ENCODE measurements around the gene PRPF19. TPM values are rescaled to one million over a fixed set of nuclear protein-coding genes. Genes with fewer than 3 reads are reported as not detected.

PRPF19 gene
- total RNA-seq, 6 donors from 2014 or later = 10.5 to 72.8 (median 55.1) TPM

DNA sequence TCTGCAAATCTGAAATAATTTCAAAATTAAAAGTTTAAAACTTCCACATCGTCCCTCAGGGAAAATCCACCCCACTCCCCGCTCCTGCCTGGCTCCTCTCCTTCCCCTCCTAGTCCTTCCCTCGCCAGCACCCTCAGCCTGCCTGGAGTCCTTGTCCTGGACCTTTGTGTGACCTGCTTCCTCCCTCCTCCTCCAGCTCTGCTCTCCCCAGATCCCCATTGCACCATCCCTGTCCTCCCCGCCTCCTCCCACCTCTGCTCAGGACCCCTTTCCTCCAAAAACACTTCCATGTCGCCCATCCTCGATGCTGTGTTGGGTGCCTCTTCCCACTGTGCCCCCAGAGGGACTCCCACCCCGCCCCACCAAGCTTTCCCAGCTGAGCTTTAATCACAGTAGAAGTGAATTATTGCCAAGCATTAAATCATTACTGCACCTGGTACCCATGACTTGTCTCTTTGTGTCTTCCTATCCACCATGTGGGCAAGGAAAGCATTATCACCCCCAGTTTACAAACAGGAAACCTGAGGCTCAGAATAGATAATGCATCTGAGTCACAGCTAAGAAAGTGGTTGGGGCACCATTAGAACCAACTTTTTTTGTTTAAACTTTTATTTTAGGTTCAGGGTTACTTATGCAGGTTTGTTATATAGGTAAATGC, 41.4 kb downstream of the PRPF19 start:
- WGBS, 2 donors = 76 to 79% methylated on average over 7 of the region's 7 CpGs
- no peak for TF ChIP-seq EP300 (IDR thresholded peaks at IDR 0.05)
- TF ChIP-seq, protein P1, sequence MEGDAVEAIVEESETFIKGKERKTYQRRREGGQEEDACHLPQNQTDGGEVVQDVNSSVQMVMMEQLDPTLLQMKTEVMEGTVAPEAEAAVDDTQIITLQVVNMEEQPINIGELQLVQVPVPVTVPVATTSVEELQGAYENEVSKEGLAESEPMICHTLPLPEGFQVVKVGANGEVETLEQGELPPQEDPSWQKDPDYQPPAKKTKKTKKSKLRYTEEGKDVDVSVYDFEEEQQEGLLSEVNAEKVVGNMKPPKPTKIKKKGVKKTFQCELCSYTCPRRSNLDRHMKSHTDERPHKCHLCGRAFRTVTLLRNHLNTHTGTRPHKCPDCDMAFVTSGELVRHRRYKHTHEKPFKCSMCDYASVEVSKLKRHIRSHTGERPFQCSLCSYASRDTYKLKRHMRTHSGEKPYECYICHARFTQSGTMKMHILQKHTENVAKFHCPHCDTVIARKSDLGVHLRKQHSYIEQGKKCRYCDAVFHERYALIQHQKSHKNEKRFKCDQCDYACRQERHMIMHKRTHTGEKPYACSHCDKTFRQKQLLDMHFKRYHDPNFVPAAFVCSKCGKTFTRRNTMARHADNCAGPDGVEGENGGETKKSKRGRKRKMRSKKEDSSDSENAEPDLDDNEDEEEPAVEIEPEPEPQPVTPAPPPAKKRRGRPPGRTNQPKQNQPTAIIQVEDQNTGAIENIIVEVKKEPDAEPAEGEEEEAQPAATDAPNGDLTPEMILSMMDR (IDR thresholded peaks at IDR 0.05) = no peak
- TF ChIP-seq POLR2A (IDR thresholded peaks at IDR 0.05) = no peak
- no peak for TF ChIP-seq POLR2AphosphoS5 (IDR thresholded peaks at IDR 0.05)
- ATAC-seq (ENCODE audit: low FRiP score in 2 of 2) = no peak
- H3K27ac ChIP-seq = no peak overlapping the region
- no peaks in the 10 kb centered on the region for H3K36me3 ChIP-seq
- peak in 1 of 2 donors; percentile 10 for DNase-seq
- no peaks in the 10 kb centered on the region for H3K4me1 ChIP-seq
- H3K27me3 ChIP-seq = no peaks in the 10 kb centered on the region
- H3K4me3 ChIP-seq = no peak overlapping the region
- H3K9me3 ChIP-seq = no peaks in the 10 kb centered on the region

DNA sequence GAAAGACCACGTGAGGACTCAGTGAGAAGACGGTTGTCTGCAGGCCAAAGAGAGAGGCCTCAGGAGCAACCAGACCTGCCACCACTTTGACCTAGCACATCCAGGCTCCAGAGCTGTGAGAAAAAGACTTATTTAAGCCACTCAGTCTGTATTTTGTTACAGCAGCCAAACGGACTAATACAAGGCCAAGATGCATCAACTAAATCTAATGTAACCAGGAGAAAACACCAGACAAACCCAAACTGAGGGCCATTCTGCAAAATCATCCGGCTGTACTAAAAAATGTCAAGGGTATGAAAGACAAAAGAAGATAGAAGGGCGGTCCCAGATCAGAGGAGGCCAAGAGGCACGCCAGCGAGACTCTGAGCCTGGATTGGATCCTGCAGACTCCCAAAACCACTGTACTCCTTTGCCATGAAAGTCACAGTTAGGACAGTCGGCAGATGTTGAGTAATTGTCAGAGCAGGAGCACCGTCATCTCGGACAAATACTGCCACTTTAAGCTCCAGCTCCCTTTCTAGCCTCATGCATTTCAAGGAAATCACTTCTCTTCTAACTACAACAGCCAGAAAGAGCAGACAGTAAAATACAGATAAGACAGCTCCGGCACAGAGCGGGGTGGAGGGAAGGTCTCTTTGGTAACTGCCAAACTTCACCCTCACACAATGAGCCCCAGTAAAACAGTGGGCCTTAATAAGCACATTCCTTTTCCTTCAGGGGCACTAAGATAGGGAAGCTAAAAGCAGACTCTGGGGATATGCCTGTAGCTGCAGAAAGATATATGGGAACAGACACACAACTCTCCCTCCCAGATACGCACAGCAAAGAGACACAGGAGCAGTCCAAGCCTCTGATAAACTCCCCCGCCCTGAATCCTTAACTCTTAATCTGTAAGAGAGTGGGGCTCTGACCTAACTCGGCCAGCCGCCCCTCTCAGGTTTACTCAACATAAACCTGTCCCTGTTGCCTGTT, 42.5 kb downstream of the PRPF19 start:
- H3K4me1 ChIP-seq = no peaks in the 10 kb centered on the region
- H3K9me3 ChIP-seq = no peaks in the 10 kb centered on the region
- H3K27ac ChIP-seq = no peak overlapping the region
- H3K27me3 ChIP-seq = no peaks in the 10 kb centered on the region
- TF ChIP-seq POLR2A (IDR thresholded peaks at IDR 0.05) = no peak
- TF ChIP-seq EP300 (IDR thresholded peaks at IDR 0.05) = no peak
- TF ChIP-seq, protein P1 (IDR thresholded peaks at IDR 0.05) = no peak
- no peak for TF ChIP-seq POLR2AphosphoS5 (IDR thresholded peaks at IDR 0.05)
- ATAC-seq (ENCODE audit: low FRiP score in 2 of 2) (peak in 1 of 2 donors; percentile 45), DNase-seq (peak in 1 of 2 donors; percentile 10)
- no peaks in the 10 kb centered on the region for H3K36me3 ChIP-seq
- no peak overlapping the region for H3K4me3 ChIP-seq
- WGBS, 2 donors = 78 to 81% methylated on average over 16 of the region's 16 CpGs

DNA sequence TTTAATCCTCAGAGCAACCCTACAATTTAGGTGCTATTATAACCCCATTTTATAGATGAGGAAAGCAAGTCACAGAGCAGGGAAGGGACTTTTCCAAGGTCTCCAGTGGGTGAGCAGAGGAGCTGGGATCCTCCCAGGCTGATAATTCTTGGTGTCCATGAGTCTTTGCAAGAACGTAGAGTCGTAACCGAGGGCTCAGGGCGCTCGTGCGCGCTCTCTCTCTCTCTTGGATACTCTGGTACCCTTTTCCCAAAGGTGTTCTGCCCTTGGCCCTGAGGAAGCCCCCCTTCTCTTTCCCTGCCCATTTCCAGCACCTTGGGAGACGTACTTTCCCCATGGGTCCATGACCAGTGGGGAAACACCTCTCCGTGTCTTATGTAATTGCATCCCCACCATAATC, 44.2 kb downstream of the PRPF19 start:
- 87 to 92% methylated on average over 9 of the region's 9 CpGs for WGBS, 2 donors
- Histone ChIP-seq H3K4me1 (no peaks in the 10 kb centered on the region), H3K4me3 (no peak overlapping the region), H3K27ac (no peak overlapping the region), H3K27me3 (no peaks in the 10 kb centered on the region), H3K36me3 (no peaks in the 10 kb centered on the region), H3K9me3 (no peaks in the 10 kb centered on the region)
- peak in 1 of 2 donors; percentile 1 for DNase-seq
- TF ChIP-seq POLR2AphosphoS5 (IDR thresholded peaks at IDR 0.05) (no peak), EP300 (IDR thresholded peaks at IDR 0.05) (no peak), POLR2A (IDR thresholded peaks at IDR 0.05) (no peak)
- TF ChIP-seq, protein P1 (IDR thresholded peaks at IDR 0.05) = no peak
- no peak for ATAC-seq (ENCODE audit: low FRiP score in 2 of 2)

DNA sequence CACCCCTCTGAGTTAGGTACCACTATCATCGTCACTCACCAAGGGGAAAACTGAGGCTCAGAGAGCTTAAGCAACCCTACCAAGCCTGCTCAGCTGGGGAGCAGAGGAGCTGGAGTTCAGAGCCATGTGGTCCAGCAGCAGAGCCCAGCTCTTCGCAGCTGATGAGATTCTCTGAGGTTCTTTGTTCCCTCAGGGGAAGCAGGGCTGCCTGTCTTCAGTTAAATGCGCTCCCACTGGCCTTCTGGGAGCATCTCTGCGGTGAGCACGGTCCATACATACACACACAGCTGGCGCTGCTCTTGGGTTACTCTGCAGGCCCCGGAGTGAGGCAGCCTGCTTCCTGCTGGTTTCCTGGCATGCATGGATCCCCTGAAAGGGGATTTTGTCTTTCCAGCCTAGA, 45.4 kb downstream of the PRPF19 start:
- no peaks in the 10 kb centered on the region for H3K27me3 ChIP-seq
- TF ChIP-seq POLR2A (IDR thresholded peaks at IDR 0.05) = no peak
- WGBS, 2 donors = 60 to 64% methylated on average over 2 to 7 of the region's 7 CpGs
- H3K9me3 ChIP-seq = no peaks in the 10 kb centered on the region
- no peak overlapping the region for H3K27ac ChIP-seq
- no peaks in the 10 kb centered on the region for H3K36me3 ChIP-seq
- ATAC-seq (ENCODE audit: low FRiP score in 2 of 2) = no peak
- no peak overlapping the region for H3K4me3 ChIP-seq
- H3K4me1 ChIP-seq = no peaks in the 10 kb centered on the region
- no peak for DNase-seq

DNA sequence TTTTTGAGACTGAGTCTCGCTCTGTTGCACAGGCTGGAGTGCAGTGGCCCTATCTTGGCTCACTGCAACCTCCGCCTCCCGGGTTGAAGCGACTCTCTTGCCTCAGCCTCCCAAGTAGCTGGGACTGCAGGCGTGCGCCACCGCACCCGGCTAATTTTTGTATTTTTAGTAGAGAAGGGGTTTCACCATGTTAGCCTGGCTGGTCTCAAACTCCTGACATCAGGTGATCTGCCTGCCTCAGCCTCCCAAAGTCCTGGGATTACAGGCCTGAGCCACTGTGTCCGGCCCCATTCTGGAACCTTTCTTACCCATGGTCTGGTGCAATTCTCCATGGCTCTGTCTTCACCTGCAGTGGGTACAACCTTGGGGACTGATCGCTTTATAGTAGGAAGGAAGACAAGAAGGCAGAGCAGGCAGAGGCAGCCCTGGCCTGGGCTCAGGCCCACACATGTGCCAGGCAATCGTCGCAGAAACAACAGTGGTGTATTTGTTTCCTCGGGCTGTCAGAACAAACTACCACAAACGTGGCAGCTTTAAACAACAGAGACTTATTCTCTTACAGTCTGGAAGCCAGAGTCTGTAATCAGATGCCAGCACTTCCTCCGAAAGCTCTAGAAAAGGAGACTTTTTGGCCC, 46.7 kb downstream of the PRPF19 start:
- Histone ChIP-seq H3K4me3 (no peak overlapping the region), H3K27ac (no peak overlapping the region), H3K27me3 (no peaks in the 10 kb centered on the region), H3K9me3 (no peaks in the 10 kb centered on the region), H3K36me3 (no peaks in the 10 kb centered on the region), H3K4me1 (no peaks in the 10 kb centered on the region)
- TF ChIP-seq POLR2AphosphoS5 (IDR thresholded peaks at IDR 0.05) (no peak), EP300 (IDR thresholded peaks at IDR 0.05) (no peak), POLR2A (IDR thresholded peaks at IDR 0.05) (no peak)
- TF ChIP-seq, protein P1 (IDR thresholded peaks at IDR 0.05) = no peak
- 82 to 85% methylated on average over 12 to 15 of the region's 15 CpGs for WGBS, 2 donors
- ATAC-seq (ENCODE audit: low FRiP score in 2 of 2) (no peak), DNase-seq (no peak)
